Measurements from ENCODE around the gene JAGN1.
"Not testable (repeated sequence)": the region's sequence is repeated elsewhere in the genome, so short reads cannot be mapped to it uniquely, and the experiment has no call there.

Gene JAGN1

GRCh38 chr3:9890249-9891071 is at the start of gene JAGN1:
Gene JAGN1 (plus strand): TSS chr3:9890610. CDS start chr3:9890723, 113 bp downstream.
- DNase-seq (ENCODE audit: low spot score) = peak; percentile 94

GRCh38 chr3:9841015-9841414 is 49.4 kb upstream of the JAGN1 start:
- no peak for DNase-seq (ENCODE audit: low spot score)

DNA sequence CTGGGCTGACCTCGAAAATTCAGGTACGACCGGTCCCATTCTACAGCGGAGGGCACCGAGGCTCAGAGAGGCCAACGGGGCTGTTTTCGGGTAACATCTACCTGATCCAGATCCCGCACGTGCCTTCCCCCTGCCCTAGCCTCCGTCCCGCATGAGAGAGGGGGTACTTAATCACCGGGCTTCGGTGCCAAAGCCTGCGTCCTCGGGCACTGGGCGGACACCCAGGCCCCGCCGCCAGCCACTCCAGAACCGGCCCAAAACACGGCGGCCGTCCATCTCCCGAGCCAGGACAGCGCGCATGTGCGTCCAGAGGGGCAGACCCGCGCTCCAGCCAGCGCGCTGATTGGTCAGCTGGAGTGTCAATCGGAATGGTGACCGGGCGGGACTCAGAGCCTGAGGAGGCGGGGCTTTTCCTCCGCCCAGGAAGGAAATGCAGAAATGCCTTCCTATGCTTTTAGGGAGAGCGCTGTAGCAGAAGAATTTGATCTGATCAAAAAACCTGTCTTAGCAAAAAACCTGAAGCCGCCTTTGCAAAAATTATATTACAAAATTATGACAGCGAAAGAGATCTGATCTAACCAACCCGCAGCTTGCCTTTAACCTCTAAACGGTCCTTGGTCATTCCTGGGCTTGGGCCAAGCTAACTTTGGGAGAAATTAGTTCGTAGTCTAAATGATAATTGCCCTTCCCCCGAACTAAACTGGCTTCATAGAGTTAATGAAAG is 46.5 kb upstream of the JAGN1 start, which contains the start of gene RPUSD3:
Gene RPUSD3 (minus strand): TSS at position 294 of the 724 bp plus-strand sequence. CDS start 18 bp downstream, at position 276.
- DNase-seq (ENCODE audit: low spot score) = peak; percentile 97

DNA sequence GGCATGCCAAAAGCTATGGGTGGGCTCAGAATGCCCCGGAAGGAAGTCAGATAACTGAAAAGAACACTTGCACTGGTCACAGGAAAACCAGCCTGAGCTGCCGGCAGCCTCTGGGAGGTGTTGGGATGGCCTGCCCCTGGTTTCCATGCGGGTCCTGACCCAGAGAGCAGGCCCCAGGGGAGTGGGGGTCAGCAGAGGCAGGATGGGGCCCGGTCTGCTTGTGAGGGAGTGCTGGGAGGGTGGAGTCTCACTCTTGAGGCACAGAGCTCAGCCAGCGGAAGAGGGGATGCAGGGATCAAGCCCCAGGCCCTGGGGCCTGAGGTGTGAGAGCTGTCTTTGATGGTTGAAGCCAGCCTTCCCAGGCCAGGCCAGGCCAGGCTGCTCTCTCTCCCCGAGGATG is 44.2 kb upstream of the JAGN1 start:
- DNase-seq (ENCODE audit: low spot score) = no peak

DNA sequence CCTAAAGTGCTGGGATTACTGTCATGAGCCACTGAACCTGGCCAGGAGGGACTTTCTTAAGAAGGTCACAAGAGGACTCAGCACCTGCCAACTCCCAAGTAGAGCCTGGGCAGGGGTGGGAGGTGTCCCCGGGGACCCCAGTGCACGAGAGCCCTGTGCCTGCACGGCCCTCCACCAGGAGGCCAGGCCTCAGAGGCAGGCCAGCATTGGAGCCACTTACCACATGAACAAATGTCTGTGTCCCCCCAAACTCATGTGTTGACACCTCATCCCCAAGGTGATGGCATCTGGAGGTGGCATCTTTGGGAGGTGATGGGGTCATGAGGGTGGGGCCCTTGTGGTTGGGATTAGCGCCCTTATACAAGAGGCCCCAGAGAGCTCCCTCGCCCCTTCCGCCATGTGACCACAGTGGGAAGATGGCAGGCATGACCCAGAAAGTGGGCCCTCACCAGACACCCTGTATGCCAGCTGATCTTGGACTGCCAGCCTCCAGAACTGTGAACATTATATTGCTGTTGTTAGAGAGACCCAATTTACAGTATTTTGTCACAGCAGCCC is 43.4 kb upstream of the JAGN1 start:
- no peak for DNase-seq (ENCODE audit: low spot score)

DNA sequence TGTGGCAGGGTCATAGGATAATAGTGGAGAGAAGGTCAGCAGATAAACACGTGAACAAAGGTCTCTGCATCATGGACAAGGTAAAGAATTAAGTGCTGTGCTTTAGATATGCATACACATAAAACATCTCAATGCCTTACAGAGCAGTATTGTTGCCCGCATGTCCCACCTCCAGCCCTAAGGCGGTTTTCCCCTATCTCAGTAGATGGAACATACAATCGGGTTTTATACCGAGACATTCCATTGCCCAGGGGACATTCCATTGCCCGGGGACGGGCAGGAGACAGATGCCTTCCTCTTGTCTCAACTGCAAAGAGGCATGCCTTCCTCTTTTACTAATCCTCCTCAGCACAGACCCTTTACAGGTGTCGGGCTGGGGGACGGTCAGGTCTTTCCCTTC is 42.5 kb upstream of the JAGN1 start:
- DNase-seq (ENCODE audit: low spot score) = not testable (repeated sequence)

DNA sequence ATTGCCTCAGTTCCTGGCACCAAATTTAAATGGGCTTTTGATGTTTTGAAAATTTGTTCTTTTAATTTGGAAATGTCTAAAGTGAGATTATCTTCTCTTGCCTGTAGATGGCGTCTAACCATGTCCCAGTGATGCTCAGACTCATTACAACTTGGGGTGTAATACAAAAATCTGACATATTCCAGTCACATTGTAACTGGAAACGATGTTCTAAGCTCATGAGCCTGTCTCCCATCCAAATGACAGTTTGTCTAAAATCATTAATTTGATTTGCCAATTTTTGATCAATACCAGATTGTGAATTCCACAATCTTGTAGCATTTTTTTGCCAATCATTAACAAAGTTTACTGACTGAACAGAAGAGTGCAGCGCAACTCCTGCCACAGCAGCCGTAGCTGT is 41.5 kb upstream of the JAGN1 start:
- peak; percentile 61 for DNase-seq (ENCODE audit: low spot score)

- not testable (repeated sequence) for DNase-seq (ENCODE audit: low spot score)
These were observed 39.0 kb upstream of the JAGN1 start for GRCh38 chr3:9851383-9851782.

GRCh38 chr3:9851926-9852325 is 38.5 kb upstream of the JAGN1 start:
- not testable (repeated sequence) for DNase-seq (ENCODE audit: low spot score)

DNA sequence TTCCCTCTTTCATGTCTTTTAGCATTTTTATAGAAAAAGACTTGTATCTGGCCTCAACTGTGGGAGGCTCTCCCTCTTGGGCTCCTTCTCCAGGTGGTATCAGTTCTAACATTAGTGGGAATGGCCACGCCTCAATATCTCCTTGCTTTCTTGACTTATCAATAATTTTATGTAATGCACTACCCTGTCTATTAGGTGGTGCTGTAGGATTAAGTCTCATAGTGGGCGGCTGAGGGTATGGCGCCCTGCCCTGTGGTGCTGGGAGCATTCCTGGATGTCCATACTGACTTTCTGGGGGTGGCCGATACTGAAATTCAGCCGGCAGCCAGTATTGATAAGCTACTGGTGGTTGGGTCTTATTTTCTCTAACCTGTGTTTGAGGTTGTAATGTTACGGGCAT is 37.9 kb upstream of the JAGN1 start:
- no peak for DNase-seq (ENCODE audit: low spot score)

- DNase-seq (ENCODE audit: low spot score) = not testable (repeated sequence)
These were observed 36.0 kb upstream of the JAGN1 start for GRCh38 chr3:9854291-9854940.

DNA sequence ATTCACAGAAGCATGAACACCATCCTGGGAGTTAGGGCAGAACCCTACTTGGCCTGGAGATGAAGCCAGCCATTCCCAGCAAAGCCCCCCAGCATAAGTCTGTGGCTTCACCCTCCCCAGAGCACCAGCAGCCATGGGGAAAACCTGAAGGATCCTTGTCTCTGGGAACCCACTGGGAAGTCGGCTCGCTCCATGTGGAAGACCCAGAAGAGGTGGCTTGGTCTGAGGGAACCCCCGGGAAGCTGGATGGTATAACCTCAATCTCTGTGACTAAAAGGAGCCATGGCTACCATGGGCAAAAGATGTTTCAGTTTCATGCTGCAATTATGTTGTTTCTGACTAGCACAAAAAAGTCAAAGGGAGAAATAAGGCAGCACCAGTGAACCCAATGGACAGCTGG is 34.8 kb upstream of the JAGN1 start:
- DNase-seq (ENCODE audit: low spot score) = no peak

DNA sequence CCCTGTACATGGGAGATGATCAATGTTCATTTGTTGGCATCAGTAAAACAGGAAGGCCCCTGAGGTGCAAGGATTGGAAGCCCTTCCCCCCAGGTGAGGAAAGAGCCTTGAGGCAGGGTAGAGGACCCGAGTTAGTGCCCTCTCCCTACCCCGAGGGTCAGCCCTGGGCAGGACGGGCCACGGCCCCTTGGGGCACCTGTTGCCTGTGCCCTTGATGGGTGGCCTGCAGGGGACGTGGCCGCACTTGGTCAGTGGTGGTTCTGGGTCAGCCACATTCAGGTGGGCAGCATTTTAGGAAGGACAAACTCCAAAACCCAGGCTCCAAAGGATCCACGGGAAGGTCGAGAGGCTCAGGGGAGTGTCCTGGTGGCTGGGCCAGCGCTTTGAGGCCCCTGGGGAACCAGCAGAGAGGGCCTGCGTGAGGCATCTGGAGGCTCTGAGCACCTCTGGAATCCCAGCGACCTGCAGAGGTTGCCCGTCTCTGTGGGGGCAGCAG is 30.8 kb upstream of the JAGN1 start:
- DNase-seq (ENCODE audit: low spot score) = no peak

- no peak for DNase-seq (ENCODE audit: low spot score)
These were observed 29.2 kb upstream of the JAGN1 start for GRCh38 chr3:9861201-9861600.

DNA sequence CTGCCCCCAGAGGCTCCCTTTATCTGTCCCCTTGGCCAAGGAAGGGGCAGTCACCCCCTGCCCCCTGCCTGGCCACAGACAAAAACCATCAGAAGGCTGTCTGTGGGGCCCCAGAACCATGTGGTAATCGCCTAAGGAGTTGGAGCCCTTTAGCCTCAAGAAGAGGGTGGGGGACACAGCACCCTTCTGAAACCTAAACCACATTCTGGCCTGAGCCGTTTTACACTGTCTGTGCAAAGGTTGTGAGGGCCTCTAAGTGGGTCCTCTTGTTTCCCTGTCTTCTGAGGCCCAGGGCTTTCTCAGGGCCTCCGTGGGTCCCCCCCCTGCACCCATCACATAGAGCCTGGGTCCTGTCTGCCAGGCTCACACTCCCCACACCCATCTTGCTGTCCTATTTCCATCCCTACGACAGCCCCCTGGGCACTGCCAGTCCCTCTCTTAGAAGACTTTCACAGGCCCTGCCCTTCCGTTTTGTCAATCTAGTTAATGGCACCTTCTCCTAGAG is 28.7 kb upstream of the JAGN1 start:
- DNase-seq (ENCODE audit: low spot score) = no peak

GRCh38 chr3:9862391-9863057 is 27.9 kb upstream of the JAGN1 start:
- DNase-seq (ENCODE audit: low spot score) = peak; percentile 15

DNA sequence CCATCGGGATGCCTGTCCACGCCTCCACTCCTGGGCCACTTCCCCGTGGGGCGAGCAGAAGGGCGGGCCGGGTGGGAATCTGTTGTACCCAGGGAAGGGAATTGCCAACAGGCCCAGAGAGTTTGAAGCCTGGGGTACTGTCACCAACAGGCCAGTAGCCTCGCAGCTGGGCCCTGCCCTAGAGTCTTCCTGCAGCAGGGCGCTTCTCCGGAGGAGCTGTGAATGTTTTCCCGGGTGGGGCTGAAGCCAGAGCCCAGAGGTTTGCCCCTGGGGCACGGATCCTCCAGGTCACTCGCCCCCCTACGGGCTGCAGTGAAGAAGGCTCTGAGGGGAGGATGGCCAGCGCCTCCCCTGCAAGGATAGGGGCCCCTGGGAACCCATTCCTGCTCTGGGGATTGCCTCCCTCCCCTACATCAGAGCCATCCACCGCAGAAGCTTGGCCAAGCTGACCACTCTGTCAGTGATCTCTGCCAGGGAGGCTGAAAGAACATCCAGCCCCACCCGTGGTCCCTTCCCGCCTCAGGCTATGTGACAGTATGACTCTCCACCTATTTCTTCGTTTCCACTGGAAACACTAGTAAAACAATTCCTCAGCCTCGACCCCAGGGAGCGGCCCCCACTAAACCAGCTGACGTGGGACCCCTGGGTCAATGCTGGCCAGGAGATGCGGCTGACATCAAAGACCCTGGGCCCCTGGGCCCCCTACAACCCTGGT is 27.2 kb upstream of the JAGN1 start:
- DNase-seq (ENCODE audit: low spot score) = no peak

GRCh38 chr3:9864200-9864927 is 26.0 kb upstream of the JAGN1 start:
- no peak for DNase-seq (ENCODE audit: low spot score)

DNA sequence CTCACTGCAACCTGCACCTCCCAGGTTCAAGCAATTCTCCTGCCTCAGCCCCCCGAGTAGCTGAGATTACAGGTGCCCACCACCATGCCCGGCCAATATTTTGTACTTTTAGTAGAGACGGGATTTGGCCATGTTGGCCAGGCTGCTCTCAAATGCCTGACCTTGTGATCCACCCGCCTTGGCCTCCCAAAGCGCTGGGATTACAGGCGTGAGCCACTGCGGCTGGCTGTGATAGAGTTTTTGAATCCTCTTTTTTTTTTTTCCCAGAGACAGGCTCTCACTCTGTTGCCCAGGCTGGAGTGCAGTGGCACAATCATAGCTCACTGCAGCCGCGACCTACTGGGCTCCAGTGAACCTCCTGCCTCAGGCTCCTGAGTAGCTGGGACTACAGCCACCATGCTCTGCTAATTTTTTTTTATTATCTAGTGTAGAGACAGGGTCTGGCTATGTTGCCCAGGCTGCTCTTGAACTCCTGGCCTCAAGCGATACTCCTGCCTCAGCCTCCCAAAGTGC is 25.2 kb upstream of the JAGN1 start:
- not testable (repeated sequence) for DNase-seq (ENCODE audit: low spot score)

DNA sequence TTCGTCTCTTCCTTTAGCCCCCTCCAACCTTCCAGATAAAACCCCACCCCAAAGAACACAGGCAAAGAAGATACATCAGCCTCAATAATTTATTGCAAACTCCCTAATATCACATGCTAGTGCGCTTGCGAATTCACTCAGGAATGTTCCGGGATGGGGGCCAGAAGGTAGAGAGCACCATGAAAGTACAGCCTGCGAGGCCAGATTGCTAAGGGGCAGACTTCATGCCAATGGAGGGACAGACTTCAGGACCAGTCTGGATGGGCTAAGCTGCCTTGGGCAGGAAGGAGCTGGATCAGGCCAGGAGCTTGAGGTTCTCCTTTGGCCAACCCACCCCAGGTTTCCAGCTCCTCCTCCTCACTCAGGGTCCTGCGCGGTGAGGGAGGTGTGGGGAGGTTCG is 23.8 kb upstream of the JAGN1 start:
- no peak for DNase-seq (ENCODE audit: low spot score)
